Measurements from ENCODE around the gene SULT1C4. TPM values are rescaled to one million over a fixed set of nuclear protein-coding genes. Genes with fewer than 3 reads are reported as not detected.
"Not testable (repeated sequence)": the region's sequence is repeated elsewhere in the genome, so short reads cannot be mapped to it uniquely, and the experiment has no call there.

Gene SULT1C4
- polyA plus RNA-seq, 3 donors: 2.2 to 5.2 (median 3.3) TPM

- no peak overlapping the region for H3K27ac ChIP-seq (ENCODE audit: low read depth, low read length)
- WGBS, 3 donors: 61 to 66% (median 66%) methylated on average over 7 of the region's 7 CpGs
Observed at GRCh38 chr2:108403494-108403893, 25.7 kb downstream of the SULT1C4 start.

- no peak overlapping the region for H3K27ac ChIP-seq (ENCODE audit: low read depth, low read length)
- 75 to 80% (median 77%) methylated on average over 4 of the region's 4 CpGs for WGBS, 3 donors
Observed at GRCh38 chr2:108404784-108405397, 27.1 kb downstream of the SULT1C4 start.

- WGBS, 3 donors: 87 to 93% (median 93%) methylated on average over 6 of the region's 6 CpGs
- no peak overlapping the region for H3K27ac ChIP-seq (ENCODE audit: low read depth, low read length)
Observed at GRCh38 chr2:108407864-108408729, 30.3 kb downstream of the SULT1C4 start.

GRCh38 chr2:108409768-108410167, 32.0 kb downstream of the SULT1C4 start:
- no peak overlapping the region for H3K27ac ChIP-seq (ENCODE audit: low read depth, low read length)
- WGBS, 3 donors: 69 to 80% (median 76%) methylated on average over 1 of the region's 1 CpG

GRCh38 chr2:108412995-108413710, 35.4 kb downstream of the SULT1C4 start:
- WGBS, 3 donors: 50 to 68% (median 64%) methylated on average over 1 of the region's 1 CpG
- H3K27ac ChIP-seq (ENCODE audit: low read depth, low read length): no peak overlapping the region

- WGBS, 3 donors: 79 to 100% (median 88%) methylated on average over 1 of the region's 1 CpG
Observed at GRCh38 chr2:108413711-108414095, 35.9 kb downstream of the SULT1C4 start.

GRCh38 chr2:108414256-108414876, 36.6 kb downstream of the SULT1C4 start:
- H3K27ac ChIP-seq (ENCODE audit: low read depth, low read length): no peak overlapping the region
- 89 to 95% (median 93%) methylated on average over 3 of the region's 3 CpGs for WGBS, 3 donors

More at GRCh38 chr2:108413711-108414095, 35.9 kb downstream of the SULT1C4 start:
- H3K27ac ChIP-seq (ENCODE audit: low read depth, low read length): no peak overlapping the region

GRCh38 chr2:108414945-108415344, 37.2 kb downstream of the SULT1C4 start:
- H3K27ac ChIP-seq (ENCODE audit: low read depth, low read length): no peak overlapping the region
- WGBS, 3 donors: 95 to 97% (median 95%) methylated on average over 2 of the region's 2 CpGs

GRCh38 chr2:108417254-108417653, 39.5 kb downstream of the SULT1C4 start:
- H3K27ac ChIP-seq (ENCODE audit: low read depth, low read length): no peak overlapping the region
- WGBS, 3 donors: 49 to 78% (median 67%) methylated on average over 2 of the region's 2 CpGs

- no peak overlapping the region for H3K27ac ChIP-seq (ENCODE audit: low read depth, low read length)
- WGBS, 3 donors: 74 to 89% (median 84%) methylated on average over 4 of the region's 4 CpGs
Observed at GRCh38 chr2:108418416-108418815, 40.7 kb downstream of the SULT1C4 start.

- WGBS, 3 donors: 90 to 96% (median 93%) methylated on average over 1 of the region's 1 CpG
- no peak overlapping the region for H3K27ac ChIP-seq (ENCODE audit: low read depth, low read length)
Observed at GRCh38 chr2:108423067-108423466, 45.3 kb downstream of the SULT1C4 start.

- WGBS, 3 donors: 82 to 92% (median 85%) methylated on average over 8 of the region's 8 CpGs
- no peak overlapping the region for H3K27ac ChIP-seq (ENCODE audit: low read depth, low read length)
Observed at GRCh38 chr2:108423502-108424251, 45.9 kb downstream of the SULT1C4 start.

GRCh38 chr2:108428286-108429009, 50.7 kb downstream of the SULT1C4 start:
- H3K27ac ChIP-seq (ENCODE audit: low read depth, low read length): no peak overlapping the region
- WGBS, 3 donors: 68 to 79% (median 74%) methylated on average over 2 of the region's 2 CpGs

- WGBS, 3 donors: 75 to 100% (median 80%) methylated on average over 1 of the region's 1 CpG
- not testable (repeated sequence) for H3K27ac ChIP-seq (ENCODE audit: low read depth, low read length)
Observed at GRCh38 chr2:108435578-108435977, 57.8 kb downstream of the SULT1C4 start.

GRCh38 chr2:108436976-108437375, 59.2 kb downstream of the SULT1C4 start:
- 52 to 81% (median 66%) methylated on average over 1 of the region's 1 CpG for WGBS, 3 donors
- no peak overlapping the region for H3K27ac ChIP-seq (ENCODE audit: low read depth, low read length)
